ENCODE measurements around the gene GHRHR.

GHRHR gene

DNA sequence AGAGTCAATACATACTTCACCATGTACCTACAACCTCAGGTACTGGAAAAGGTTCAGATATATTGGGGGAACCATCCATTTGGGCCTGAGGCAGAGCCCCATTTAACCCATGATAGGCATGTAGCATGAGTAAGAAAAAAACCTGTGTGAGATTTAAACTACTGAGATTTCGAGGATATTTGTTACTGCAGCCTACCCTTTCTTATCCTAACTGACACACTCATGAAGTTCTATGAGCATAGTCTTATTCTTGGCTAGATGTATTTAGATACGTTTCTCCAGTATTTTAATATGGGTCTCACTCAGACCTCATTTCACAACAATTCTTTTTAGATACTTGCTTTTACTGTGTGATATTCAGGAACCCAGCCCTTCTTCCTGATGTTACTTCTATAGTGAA is 39.3 kb downstream of the GHRHR start:
- no peaks in the 10 kb centered on the region for H3K4me1 ChIP-seq (ENCODE audit: insufficient read depth, low read length, severe bottlenecking)
- no peaks in the 10 kb centered on the region for H3K9me2 ChIP-seq (ENCODE audit: low read depth, low read length)
- H3K27me3 ChIP-seq (ENCODE audit: insufficient read depth, low read length), result no peaks in the 10 kb centered on the region
- H3F3A ChIP-seq (ENCODE audit: insufficient read depth, low read length), result no peaks in the 10 kb centered on the region
- no peaks in the 10 kb centered on the region for H4K20me1 ChIP-seq (ENCODE audit: insufficient read depth, low read length)
- H3K36me3 ChIP-seq (ENCODE audit: insufficient read depth, low read length), result no peaks in the 10 kb centered on the region
- H3K27ac ChIP-seq (ENCODE audit: low read depth, low read length, poor library complexity, severe bottlenecking), result no peak overlapping the region
- no peak overlapping the region for H3K4me2 ChIP-seq (ENCODE audit: low read length)
- no peak overlapping the region for H2AFZ ChIP-seq (ENCODE audit: low read length)
- H3K9ac ChIP-seq (ENCODE audit: low read length), result no peak overlapping the region
- no peak for TF ChIP-seq EZH2 (IDR thresholded peaks at IDR 0.05; ENCODE audit: borderline replicate concordance, low read length)
- TF ChIP-seq, protein P1, sequence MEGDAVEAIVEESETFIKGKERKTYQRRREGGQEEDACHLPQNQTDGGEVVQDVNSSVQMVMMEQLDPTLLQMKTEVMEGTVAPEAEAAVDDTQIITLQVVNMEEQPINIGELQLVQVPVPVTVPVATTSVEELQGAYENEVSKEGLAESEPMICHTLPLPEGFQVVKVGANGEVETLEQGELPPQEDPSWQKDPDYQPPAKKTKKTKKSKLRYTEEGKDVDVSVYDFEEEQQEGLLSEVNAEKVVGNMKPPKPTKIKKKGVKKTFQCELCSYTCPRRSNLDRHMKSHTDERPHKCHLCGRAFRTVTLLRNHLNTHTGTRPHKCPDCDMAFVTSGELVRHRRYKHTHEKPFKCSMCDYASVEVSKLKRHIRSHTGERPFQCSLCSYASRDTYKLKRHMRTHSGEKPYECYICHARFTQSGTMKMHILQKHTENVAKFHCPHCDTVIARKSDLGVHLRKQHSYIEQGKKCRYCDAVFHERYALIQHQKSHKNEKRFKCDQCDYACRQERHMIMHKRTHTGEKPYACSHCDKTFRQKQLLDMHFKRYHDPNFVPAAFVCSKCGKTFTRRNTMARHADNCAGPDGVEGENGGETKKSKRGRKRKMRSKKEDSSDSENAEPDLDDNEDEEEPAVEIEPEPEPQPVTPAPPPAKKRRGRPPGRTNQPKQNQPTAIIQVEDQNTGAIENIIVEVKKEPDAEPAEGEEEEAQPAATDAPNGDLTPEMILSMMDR (IDR thresholded peaks at IDR 0.05; ENCODE audit: low read length), result no peak
- H3K79me2 ChIP-seq (ENCODE audit: insufficient read depth, low read length), result no peaks in the 10 kb centered on the region
- H3K9me3 ChIP-seq (ENCODE audit: low read length), result no peaks in the 10 kb centered on the region
- no peak overlapping the region for H3K4me3 ChIP-seq (ENCODE audit: low read depth, low read length, poor library complexity, severe bottlenecking)

DNA sequence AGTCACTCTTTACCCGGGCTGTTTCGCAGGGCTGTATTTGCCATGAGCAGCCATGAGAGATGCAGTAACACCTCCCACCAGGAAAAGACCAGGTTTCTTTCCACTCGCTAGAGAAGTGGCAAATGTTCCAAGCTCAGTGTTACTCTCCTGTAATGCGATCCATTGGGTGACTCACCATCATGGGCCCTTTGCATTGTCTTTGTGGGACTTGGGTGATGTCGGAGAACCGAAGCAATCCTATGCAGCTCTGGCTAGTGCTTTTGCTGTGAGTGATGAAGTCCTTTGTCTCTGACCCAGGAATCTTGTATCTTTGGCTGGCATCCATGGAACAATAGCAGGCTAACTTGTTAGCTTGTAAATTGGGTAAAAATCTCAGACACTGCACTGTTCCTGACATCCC is 40.0 kb downstream of the GHRHR start:
- no peaks in the 10 kb centered on the region for H3K36me3 ChIP-seq (ENCODE audit: insufficient read depth, low read length)
- H3K9ac ChIP-seq (ENCODE audit: low read length), result no peak overlapping the region
- H2AFZ ChIP-seq (ENCODE audit: low read length), result no peak overlapping the region
- H3K9me3 ChIP-seq (ENCODE audit: low read length), result no peaks in the 10 kb centered on the region
- no peaks in the 10 kb centered on the region for H3K4me1 ChIP-seq (ENCODE audit: insufficient read depth, low read length, severe bottlenecking)
- H3K27ac ChIP-seq (ENCODE audit: low read depth, low read length, poor library complexity, severe bottlenecking), result no peak overlapping the region
- TF ChIP-seq, protein P1 (IDR thresholded peaks at IDR 0.05; ENCODE audit: low read length), result no peak
- no peak for TF ChIP-seq EZH2 (IDR thresholded peaks at IDR 0.05; ENCODE audit: borderline replicate concordance, low read length)
- no peaks in the 10 kb centered on the region for H3F3A ChIP-seq (ENCODE audit: insufficient read depth, low read length)
- H3K9me2 ChIP-seq (ENCODE audit: low read depth, low read length), result no peaks in the 10 kb centered on the region
- H4K20me1 ChIP-seq (ENCODE audit: insufficient read depth, low read length), result no peaks in the 10 kb centered on the region
- H3K79me2 ChIP-seq (ENCODE audit: insufficient read depth, low read length), result no peaks in the 10 kb centered on the region
- H3K4me2 ChIP-seq (ENCODE audit: low read length), result no peak overlapping the region
- no peak overlapping the region for H3K4me3 ChIP-seq (ENCODE audit: low read depth, low read length, poor library complexity, severe bottlenecking)
- H3K27me3 ChIP-seq (ENCODE audit: insufficient read depth, low read length), result no peaks in the 10 kb centered on the region

DNA sequence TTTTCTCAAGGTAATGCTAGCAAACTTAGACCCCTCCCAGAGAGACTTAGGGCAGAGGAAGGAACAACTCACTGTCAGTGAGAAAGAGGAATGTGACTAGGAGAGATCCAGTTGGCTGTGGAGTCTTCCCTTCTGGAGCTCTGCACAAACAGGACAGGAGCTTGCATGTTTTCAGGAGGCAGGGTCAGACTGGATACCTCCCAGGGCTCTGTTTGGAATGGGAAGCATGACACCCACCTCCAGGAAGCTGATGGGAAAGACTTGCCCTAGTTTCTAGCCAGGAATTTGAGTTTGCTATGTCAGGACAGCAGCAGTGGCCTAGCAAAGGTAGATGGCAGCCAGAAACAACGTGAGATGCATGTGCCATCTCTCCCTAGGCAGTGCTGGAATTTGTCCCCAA is 40.6 kb downstream of the GHRHR start:
- Histone ChIP-seq H4K20me1 (ENCODE audit: insufficient read depth, low read length) (no peaks in the 10 kb centered on the region), H3K9me2 (ENCODE audit: low read depth, low read length) (no peaks in the 10 kb centered on the region), H3K4me3 (ENCODE audit: low read depth, low read length, poor library complexity, severe bottlenecking) (no peak overlapping the region), H3K9me3 (ENCODE audit: low read length) (no peaks in the 10 kb centered on the region), H3K9ac (ENCODE audit: low read length) (no peak overlapping the region), H3K36me3 (ENCODE audit: insufficient read depth, low read length) (no peaks in the 10 kb centered on the region), H3F3A (ENCODE audit: insufficient read depth, low read length) (no peaks in the 10 kb centered on the region), H3K27me3 (ENCODE audit: insufficient read depth, low read length) (no peaks in the 10 kb centered on the region), H2AFZ (ENCODE audit: low read length) (no peak overlapping the region), H3K27ac (ENCODE audit: low read depth, low read length, poor library complexity, severe bottlenecking) (no peak overlapping the region), H3K4me1 (ENCODE audit: insufficient read depth, low read length, severe bottlenecking) (no peaks in the 10 kb centered on the region), H3K4me2 (ENCODE audit: low read length) (no peak overlapping the region), H3K79me2 (ENCODE audit: insufficient read depth, low read length) (no peaks in the 10 kb centered on the region)
- TF ChIP-seq, protein P1 (IDR thresholded peaks at IDR 0.05; ENCODE audit: low read length), result no peak
- no peak for TF ChIP-seq EZH2 (IDR thresholded peaks at IDR 0.05; ENCODE audit: borderline replicate concordance, low read length)
